ENCODE measurements around the gene TP53I11. TPM values are rescaled to one million over a fixed set of nuclear protein-coding genes. Genes with fewer than 3 reads are reported as not detected.

The TP53I11 gene
- total RNA-seq, 1 experiment from 2014 or later, result 94.2 TPM

GRCh38 chr11:44948155-44948554 is 2.5 kb downstream of the TP53I11 start:
- Histone ChIP-seq H4K91ac (ENCODE audit: insufficient read length, low read depth, low read length) (no peak overlapping the region), H3T11ph (ENCODE audit: low read length) (no peak overlapping the region), H3K14ac (ENCODE audit: insufficient read depth, low read length) (no peak overlapping the region), H3K27me3 (ENCODE audit: insufficient read depth, low read length) (no peaks in the 10 kb centered on the region), H3K27ac (ENCODE audit: insufficient read length, low read depth, low read length) (no peak overlapping the region), H4K5ac (ENCODE audit: insufficient read length, low read depth, low read length) (no peak overlapping the region), H2BK120ac (ENCODE audit: low read depth, low read length, poor library complexity, severe bottlenecking) (no peak overlapping the region), H2AK5ac (ENCODE audit: insufficient read length, low read length) (no peak overlapping the region), H2BK12ac (ENCODE audit: insufficient read length, low read depth, low read length) (no peak overlapping the region), H3K4ac (ENCODE audit: low read depth, low read length) (no peak overlapping the region), H3K23me2 (ENCODE audit: insufficient read length, low read depth, low read length, poor library complexity, severe bottlenecking) (peaks cover 4% of the 10 kb centered on the region), H4K8ac (replicated peaks; ENCODE audit: insufficient read length, low read depth, low read length) (no peak overlapping the region), H3K79me2 (ENCODE audit: insufficient read depth, low read length) (no peaks in the 10 kb centered on the region), H3K4me1 (ENCODE audit: insufficient read depth, low read length) (peaks cover 2% of the 10 kb centered on the region; the same call in 1 of the 2 replicates), H3K56ac (ENCODE audit: insufficient read length, low read depth, low read length) (no peak overlapping the region), H4K20me1 (ENCODE audit: control insufficient read depth, insufficient read depth, insufficient read length) (no peaks in the 10 kb centered on the region), H2BK20ac (ENCODE audit: low read depth, low read length, poor library complexity, severe bottlenecking) (no peak overlapping the region), H2AFZ (ENCODE audit: low read length) (no peak overlapping the region), H3K4me2 (ENCODE audit: insufficient read depth, insufficient read length, low read length) (no peak overlapping the region), H3K79me1 (ENCODE audit: insufficient read depth, low read depth, low read length, poor library complexity, severe bottlenecking) (no peaks in the 10 kb centered on the region), H3K18ac (ENCODE audit: insufficient read length, low read depth, low read length) (no peak overlapping the region), H3K23ac (ENCODE audit: insufficient read length, low read depth, low read length) (no peak overlapping the region), H2BK5ac (ENCODE audit: insufficient read length, low read length) (no peak overlapping the region), H2BK15ac (ENCODE audit: low read depth, low read length) (no peak overlapping the region), H3K9ac (ENCODE audit: extremely low read depth, insufficient read length, low read length) (no peak overlapping the region), H3K9me3 (ENCODE audit: control insufficient read depth, low read depth, low read length) (no peaks in the 10 kb centered on the region)
- H3K4me1 Mint-ChIP-seq, result peaks cover 62 to 78% of the 10 kb centered on the region in 2 experiments
- DNase-seq, result no peak
- no peak for TF ChIP-seq CTCF (conservative IDR thresholded peaks at IDR 0.05)
- peaks cover 0 to 14% (median 12%) of the 10 kb centered on the region in 3 experiments; a peak in 4 of 7 replicates for H3K36me3 Mint-ChIP-seq (ENCODE audit: insufficient read depth in 1 of 3, low read depth in 3 of 3)
- H3K27ac Mint-ChIP-seq, result peak overlapping the region in 1 of 3 experiments; percentile 84; a peak in 1 of 7 replicates
- H3K4me3 Mint-ChIP-seq, result peak overlapping the region in 1 of 2 experiments; percentile 38; a peak in 2 of 5 replicates
- no peaks in the 10 kb centered on the region for H3K9me3 Mint-ChIP-seq
- H3K27me3 Mint-ChIP-seq (ENCODE audit: low read depth), result peaks cover 7% of the 10 kb centered on the region
- no CpG with 5 or more reads among the region's 3 CpGs for WGBS (ENCODE audit: extremely low coverage, insufficient read length, low lambda C conversion rate)
